Heart left ventricle (tissue), 16 donors: Measurements from ENCODE around the gene DEFB124. TPM values are rescaled to one million over a fixed set of nuclear protein-coding genes. Genes with fewer than 3 reads are reported as not detected.
"Not testable (repeated sequence)": the region's sequence is repeated elsewhere in the genome, so short reads cannot be mapped to it uniquely, and the experiment has no call there.

Experiments used
- ATAC-seq, 4 donors: fragments of 200-7000 bp; cut with Tn5 transposase; one replicate each; pipeline ENCODE4 v1.9.1; 2020 to 2022; ENCODE audit warnings: moderate library complexity in 4 of 4, mild to moderate bottlenecking in 3 of 4, moderate number of reproducible peaks in 1 of 4
- DNase-seq, 5 donors: peaks; one replicate each; pipeline ENCODE4 v3.0.0-alpha.2; 2020
- H3K27ac ChIP-seq, 12 donors: fragments of 200-600 bp; sonication (generic) in 4 of 12; one replicate each; pipeline versions ENCODE4 v1.5.0 to v1.8.0; 2016 to 2022; ENCODE audit warnings: mild to moderate bottlenecking in 2 of 12
- H3K27me3 ChIP-seq, 9 donors: fragments of 200-600 bp; sonication (generic) in 2 of 9; one replicate each; pipeline versions ENCODE4 v1.5.1 to v1.8.0; 2016 to 2022; ENCODE audit warnings: mild to moderate bottlenecking in 3 of 9
- H3K36me3 ChIP-seq, 9 donors: fragments of 200-600 bp; sonication (generic) in 2 of 9; one replicate each; pipeline versions ENCODE4 v1.5.0 to v1.8.0; 2018 to 2022; ENCODE audit warnings: mild to moderate bottlenecking in 2 of 9
- H3K4me1 ChIP-seq, 12 donors: fragments of 200-600 bp; sonication (generic) in 4 of 12; one replicate each; pipeline versions ENCODE4 v1.5.0 to v1.8.0; 2016 to 2022; ENCODE audit warnings: mild to moderate bottlenecking in 3 of 12
- H3K4me3 ChIP-seq, 12 donors: fragments of 200-600 bp; sonication (generic) in 4 of 12; one replicate each; pipeline versions ENCODE4 v1.5.0 to v1.8.0; 2017 to 2022; ENCODE audit warnings: mild to moderate bottlenecking in 9 of 12, moderate library complexity in 4 of 12
- H3K9me3 ChIP-seq, 12 donors: fragments of 200-600 bp; sonication (generic) in 4 of 12; one replicate each; pipeline versions ENCODE4 v1.5.0 to v1.8.0; 2016 to 2022; ENCODE audit warnings: mild to moderate bottlenecking in 1 of 12
- CTCF ChIP-seq, 12 donors: fragments of 200-600 bp; sonication (generic) in 4 of 12; IDR thresholded peaks; one replicate each; pipeline versions ENCODE4 v1.5.0 to v1.8.0; 2018 to 2022; ENCODE audit warnings: antibody characterized with exemption in 12 of 12, mild to moderate bottlenecking in 5 of 12
- POLR2A ChIP-seq, 2 donors: fragments of 450-650 bp; IDR thresholded peaks; one replicate each; pipeline ENCODE4 v1.6.1; 2017; ENCODE audit warnings: antibody characterized with exemption in 2 of 2, mild to moderate bottlenecking in 2 of 2, moderate library complexity in 2 of 2
- WGBS, 4 donors: extraction: QIAGEN DNeasy Blood & Tissue Kit in 2 of 4; methylation state at CpG; one replicate each; pipeline versions ENCODE4 v1.1.5 to v1.1.7; 2013 to 2018; 5-methylcytosine and 5-hydroxymethylcytosine counted together
- intact Hi-C, 10 donors: fragments of 100-400 bp; cut with DNase I; formaldehyde crosslinking; loops; one replicate each; pipeline versions ENCODE4 v1.11.1 to v1.14.2; 2022
- long read RNA-seq, 3 donors: library from polyadenylated mRNA; unstranded; transcript quantifications; one replicate each; pipeline ENCODE4 v2.0.0, GENCODE V29; 2020 to 2021
- polyA plus RNA-seq, 2 donors: library from polyadenylated mRNA; stranded (reverse); fragments of 200-250 nt; gene quantifications; one replicate each; pipeline ENCODE4 v1.2.3, GENCODE V29; 2013
- total RNA-seq, 9 donors: library from RNA; depleted of rRNA in 2 of 9; stranded (reverse); fragments of >200 nt in 2 of 9; fragmentation: NEBNext Ultra II Directional in 3 of 9; extraction: Animal tissue kit (Norgen Biotek cat#: 25700) in 3 of 9; gene quantifications; one replicate each; pipeline versions ENCODE4 v1.1.0 to v1.2.4, GENCODE V29; 2016 to 2023
- donor health status: ischemic (EF 13 %, LVEDD 7.1; RV severe dilation, severe dysfunction).
- donor health status: healthy with polysubstance abuse.
- donor health status: DM: no; HTN: yes; CAD: no.
- donor health status: DM: no; HTN: no; CAD: no.
- donor health status: ischemic (EF 25% LVEDD 6.9; RV normal size, moderate dysfunction).
- donor health status: ischemic (EF 25% LVEDD 5.7; RV mildly dilated, moderate dysfunction).
- donor health status: healthy.
- donor health status: DM: yes; HTN: yes; CAD: no.
- donor health status: ischemic (EF 35%, LVEDD 5.7; RV mildly dilated, moderate dysfunction).
- donor health status: nonischemic (EF 11% LVEDD 7.7; RV severe dilation, severe dysfunction).
- donor health status: DM: yes; HTN: yes; CAD: no.
- donor health status: PGD.
- donor health status: ischemic (EF 29% LVEDD 5.4; RV normal size, mild dysfunction).
- donor health status: nonischemic (EF 23%, LVEDD 6.1; RV moderate dilation, normal function).

Gene DEFB124
- not detected for total RNA-seq
- under 1 TPM in 1 of 2 donors, not detected in 1; 0.76 TPM for polyA plus RNA-seq
- long read RNA-seq, donor 1 = 0 reads
- long read RNA-seq, donor 2 = 0 reads
- long read RNA-seq, donor 3 = 0 reads

GRCh38 chr20:31474758-31475427 lies at the start of gene DEFB124, which contains the start of gene REM1:
Gene DEFB124, minus strand, starts transcription at chr20:31475127. Its CDS starts 2,114 bp downstream, at chr20:31473013.
Gene REM1, plus strand, starts transcription at chr20:31475288. Its CDS starts 1,158 bp downstream, at chr20:31476446.
- intact Hi-C loops = loop anchor here in 1 of 10 donors (2.0 kb wide), 1 partner anchor 22 kb away; no protein-coding TSS in a partner anchor
- Histone ChIP-seq H3K27ac (peak within 1 kb of the TSS; percentile 27 to 91 (median 76)), H3K36me3 (no peaks in the 10 kb centered on the region), H3K27me3 (peaks cover 0 to 26% (median 19%) of the 10 kb centered on the region in 9 donors), H3K9me3 (no peaks in the 10 kb centered on the region), H3K4me1 (peaks cover 0 to 29% (median 9%) of the 10 kb centered on the region in 12 donors), H3K4me3 (peak within 1 kb of the TSS; percentile 42 to 78 (median 61))
- peak; percentile 83 to 90 (median 88) for ATAC-seq
- TF ChIP-seq CTCF (IDR thresholded peaks at IDR 0.05) (no peak), POLR2A (IDR thresholded peaks at IDR 0.05) (no peak)
- 4 to 7% (median 5%) methylated on average over 10 to 33 of the region's 33 CpGs for WGBS, 4 donors
- DNase-seq = peak; percentile 44 to 80 (median 75)

- peaks cover 0 to 66% (median 16%) of the 10 kb centered on the region in 12 donors for H3K4me1 ChIP-seq
- intact Hi-C loops = no loop called here
- TF ChIP-seq CTCF (IDR thresholded peaks at IDR 0.05) (no peak), POLR2A (IDR thresholded peaks at IDR 0.05) (no peak)
These were observed 48.7 kb upstream of the DEFB124 start for GRCh38 chr20:31523361-31524283.

GRCh38 chr20:31522731-31523130 lies 47.8 kb upstream of the DEFB124 start:
- intact Hi-C loops = no loop called here
- no peak overlapping the region for H3K4me3 ChIP-seq
- no peaks in the 10 kb centered on the region for H3K9me3 ChIP-seq
- ATAC-seq (no peak), DNase-seq (no peak)
- peaks cover 0 to 56% (median 18%) of the 10 kb centered on the region in 9 donors for H3K36me3 ChIP-seq
- TF ChIP-seq POLR2A (IDR thresholded peaks at IDR 0.05) = no peak
- no peak for TF ChIP-seq CTCF (IDR thresholded peaks at IDR 0.05)
- WGBS, 4 donors = 89 to 97% (median 91%) methylated on average over 6 of the region's 6 CpGs
- H3K27me3 ChIP-seq = no peaks in the 10 kb centered on the region
- peaks cover 0 to 73% (median 16%) of the 10 kb centered on the region in 12 donors for H3K4me1 ChIP-seq
- H3K27ac ChIP-seq = peak overlapping the region in 2 of 12 donors; percentile 52 to 78

More at GRCh38 chr20:31523361-31524283, 48.7 kb upstream of the DEFB124 start:
- no peaks in the 10 kb centered on the region for H3K9me3 ChIP-seq
- peak overlapping the region in 1 of 12 donors; percentile 78 for H3K27ac ChIP-seq
- H3K36me3 ChIP-seq = peaks cover 0 to 61% (median 27%) of the 10 kb centered on the region in 9 donors
- DNase-seq = peak in 3 of 5 donors; percentile 34 to 42 (median 37)
- 84 to 92% (median 86%) methylated on average over 8 of the region's 8 CpGs for WGBS, 4 donors
- H3K4me3 ChIP-seq = no peak overlapping the region
- H3K27me3 ChIP-seq = no peaks in the 10 kb centered on the region
- peak; percentile 53 to 82 (median 68) for ATAC-seq

- ATAC-seq = peak in 1 of 4 donors; percentile 25
- H3K27ac ChIP-seq = peak overlapping the region in 4 of 12 donors; percentile 13 to 78 (median 48)
- H3K27me3 ChIP-seq, intact Hi-C loops, H3K9me3 ChIP-seq, H3K4me3 ChIP-seq, DNase-seq: not testable (repeated sequence)
- 77 to 83% (median 81%) methylated on average over 7 of the region's 7 CpGs for WGBS, 4 donors
- peaks cover 1 to 88% (median 25%) of the 10 kb centered on the region in 12 donors for H3K4me1 ChIP-seq
- H3K36me3 ChIP-seq = peaks cover 0 to 50% (median 7%) of the 10 kb centered on the region in 9 donors
These were observed 46.3 kb upstream of the DEFB124 start for GRCh38 chr20:31521267-31521666.
